Central memory CD4-positive, alpha-beta T cell (primary cell): ENCODE data around the gene PANK2.
A peak's percentile ranks its signal among the peaks of the same experiment; 100 is the strongest.
"Not testable (repeated sequence)": the region's sequence is repeated elsewhere in the genome, so short reads cannot be mapped to it uniquely, and the experiment has no call there.

Experiments
- DNase-seq: peaks from one replicate; pipeline ENCODE4 v3.0.0; 2022

The PANK2 gene

DNA sequence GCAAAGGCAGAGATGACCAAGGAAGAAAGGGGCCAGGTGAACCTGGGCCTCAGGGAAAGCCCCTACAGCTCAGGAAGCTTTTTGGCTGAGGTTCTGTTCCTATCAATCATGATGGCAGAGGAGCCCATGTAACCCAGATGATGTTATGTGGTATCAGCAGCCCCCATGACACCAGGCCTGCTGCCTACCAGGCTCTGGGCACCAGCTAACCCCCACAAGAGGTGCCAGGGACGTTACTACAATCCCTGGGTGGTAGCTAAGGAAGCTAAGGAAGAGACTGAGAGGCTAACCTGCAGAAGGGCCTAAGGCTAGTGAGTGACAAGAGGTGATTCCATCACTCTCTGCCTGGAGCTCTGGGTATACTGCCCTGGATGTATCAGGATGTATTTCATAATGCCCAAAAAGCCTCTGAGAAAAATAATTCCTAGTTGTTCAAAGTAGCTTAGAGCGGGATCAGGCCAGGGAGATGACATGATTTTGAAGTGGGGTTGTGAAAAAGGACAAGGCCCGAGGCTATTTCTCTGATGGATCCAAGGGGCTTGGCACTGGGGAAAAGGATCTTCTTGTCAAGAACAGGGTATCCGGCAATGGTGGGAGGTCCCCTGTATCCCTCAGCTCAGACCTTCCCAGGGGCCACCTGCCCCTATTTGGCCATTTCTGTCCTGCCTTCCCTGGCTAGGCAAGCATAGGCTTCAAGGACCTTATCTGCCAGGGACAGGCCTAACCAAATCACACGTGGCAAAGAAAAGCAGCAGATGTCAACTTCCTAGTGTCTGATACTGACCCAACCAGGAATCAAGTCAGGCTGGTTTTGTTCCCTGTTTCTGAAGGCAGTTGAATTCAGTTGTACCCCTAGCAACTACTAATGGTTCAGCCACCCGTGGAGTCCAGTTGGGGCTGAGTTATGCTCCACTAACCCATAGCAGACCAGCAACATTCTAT is 41.3 kb downstream of the PANK2 start:
- no peak for DNase-seq

DNA sequence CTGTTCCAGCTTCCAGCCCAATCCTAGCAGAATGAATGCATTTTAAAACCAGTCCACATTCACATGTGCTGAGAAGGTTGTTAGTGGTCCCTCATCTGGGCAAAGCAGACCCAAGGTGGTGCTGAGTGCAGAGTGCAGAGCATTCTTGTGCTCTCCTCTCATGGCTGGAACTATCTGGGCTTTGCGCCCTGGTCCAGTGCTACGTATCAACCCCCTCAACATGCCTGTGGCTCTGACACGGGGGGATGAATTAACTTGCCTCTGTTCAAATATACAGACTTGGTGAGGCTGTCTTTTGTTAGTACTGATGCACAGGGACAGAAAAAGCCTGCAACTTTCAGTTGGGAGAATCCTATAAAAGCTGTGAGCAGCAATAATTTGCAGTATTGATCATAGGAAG is 42.5 kb downstream of the PANK2 start:
- DNase-seq, result no peak

DNA sequence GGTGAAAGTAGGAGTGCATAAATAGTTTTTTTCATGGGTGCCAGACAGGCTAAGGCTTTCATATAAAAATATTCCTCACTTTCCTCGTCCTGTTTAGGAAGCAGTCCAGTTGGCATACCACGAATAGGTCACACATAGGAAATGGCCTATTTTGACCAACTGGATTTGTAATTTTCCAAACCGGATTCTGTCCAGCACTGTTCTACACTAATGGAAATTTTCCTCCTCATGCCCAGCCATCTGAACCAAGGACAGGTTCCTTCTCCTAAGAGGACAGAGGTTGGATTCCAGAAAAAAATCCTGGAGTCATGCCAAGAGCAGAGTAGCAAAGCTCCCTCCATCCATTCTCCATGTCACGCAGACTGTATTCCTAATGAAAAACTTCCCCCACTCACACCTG is 43.1 kb downstream of the PANK2 start:
- no peak for DNase-seq

DNA sequence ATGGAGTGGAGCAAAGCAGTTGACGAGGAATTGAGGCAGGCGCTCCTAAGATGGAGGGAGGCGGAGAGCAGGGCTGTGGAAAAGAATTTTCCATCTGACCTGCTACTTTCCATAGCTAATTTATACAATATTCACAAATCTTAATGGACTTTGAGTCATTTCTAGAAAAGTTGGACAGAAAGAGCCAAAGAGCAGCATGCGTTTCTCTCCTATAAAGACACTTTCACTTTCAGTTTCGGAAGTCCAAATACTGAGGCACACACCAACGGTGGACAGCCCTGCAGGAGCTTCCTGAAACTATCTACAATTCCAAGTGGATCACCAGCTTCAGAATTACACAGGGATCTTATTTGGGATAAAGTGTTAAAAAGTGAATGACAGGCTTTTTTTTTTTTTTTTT is 43.5 kb downstream of the PANK2 start:
- DNase-seq, result peak; percentile 12

DNA sequence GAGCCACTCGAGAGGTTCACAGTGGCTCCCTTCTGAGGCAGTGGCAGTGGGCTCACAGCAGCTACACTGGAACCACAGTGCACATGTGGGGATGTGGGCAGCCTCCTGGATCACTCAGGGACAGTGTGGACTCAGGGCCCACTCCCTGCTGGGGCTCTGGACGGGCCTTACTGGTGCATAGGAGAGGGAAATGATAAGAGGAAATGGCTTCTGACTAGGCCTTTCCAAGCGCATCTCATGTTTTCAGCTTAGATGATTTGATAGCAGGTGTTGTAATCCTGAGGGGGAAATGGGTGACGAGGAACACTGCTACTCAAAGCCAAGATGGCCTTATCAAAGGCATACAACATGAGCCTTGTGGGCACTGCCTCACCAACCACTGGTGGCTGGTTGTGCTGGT is 44.0 kb downstream of the PANK2 start:
- DNase-seq, result no peak

DNA sequence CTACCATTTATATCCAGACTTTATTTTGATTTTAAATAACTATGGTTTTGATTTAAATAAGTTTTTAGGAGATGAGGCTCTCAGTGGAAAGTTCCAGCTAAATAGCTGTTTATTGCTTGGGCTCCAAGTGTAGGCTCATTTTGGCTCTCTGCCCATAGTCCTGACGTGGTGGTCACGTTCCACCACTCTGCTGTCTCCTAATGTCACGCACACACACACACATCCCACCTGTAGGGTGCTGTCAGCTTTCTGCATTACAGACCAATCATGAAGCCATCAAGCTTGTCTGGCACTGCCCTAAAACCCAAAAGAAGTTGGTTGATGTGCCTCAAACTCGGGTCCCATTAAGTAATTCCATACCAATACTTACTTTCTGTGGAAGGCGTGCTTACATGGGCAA is 45.4 kb downstream of the PANK2 start:
- DNase-seq, result no peak

DNA sequence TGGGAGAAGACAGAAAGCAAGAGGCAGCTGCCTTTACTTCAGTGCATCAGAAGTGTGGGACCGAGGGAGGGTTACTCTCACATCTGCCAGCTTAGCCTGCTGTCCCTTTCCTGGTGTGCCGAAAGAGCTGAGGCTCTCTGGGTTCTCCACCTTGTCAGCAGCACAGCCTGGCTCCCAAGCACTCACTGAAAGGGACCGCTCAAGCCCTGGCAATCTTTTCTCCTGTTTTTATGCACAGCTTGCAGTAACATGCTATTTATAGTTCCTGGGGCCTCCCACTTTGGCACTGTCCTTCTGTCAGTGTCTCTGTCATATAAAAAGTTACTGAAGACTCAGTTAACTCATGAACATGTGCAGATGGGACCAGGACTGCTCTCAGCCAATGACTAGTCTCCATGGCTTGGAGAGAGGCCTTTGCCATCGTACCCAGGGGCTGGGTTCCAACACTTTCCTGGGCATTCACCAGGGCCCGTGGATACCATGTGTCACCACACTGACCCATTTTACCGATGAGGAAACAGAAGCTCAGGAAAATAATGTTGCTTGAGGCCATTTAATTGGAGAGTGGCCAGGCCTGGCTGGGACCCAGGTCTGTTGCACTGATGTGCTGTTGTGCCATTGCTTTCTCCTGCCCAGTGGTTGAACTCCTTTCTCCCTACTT is 46.2 kb downstream of the PANK2 start:
- no peak for DNase-seq

DNA sequence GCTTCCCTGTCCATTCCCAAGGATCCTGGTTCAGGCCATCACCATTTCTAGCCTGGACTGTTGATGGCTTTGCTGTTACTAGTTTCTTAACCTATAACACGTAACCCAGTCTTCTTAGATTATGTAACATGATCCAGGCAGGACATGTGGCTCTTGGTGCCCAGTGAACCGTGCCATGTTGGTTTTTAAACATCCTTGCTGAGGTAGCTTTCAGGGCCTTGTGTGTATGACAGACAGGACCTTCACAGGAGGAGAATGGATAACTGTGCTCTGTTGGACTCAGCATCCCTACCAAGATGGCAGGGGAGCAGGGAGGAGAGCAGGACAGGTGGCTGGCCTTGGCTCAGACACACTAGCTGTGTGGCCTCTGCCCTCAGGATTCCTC is 46.8 kb downstream of the PANK2 start:
- no peak for DNase-seq

DNA sequence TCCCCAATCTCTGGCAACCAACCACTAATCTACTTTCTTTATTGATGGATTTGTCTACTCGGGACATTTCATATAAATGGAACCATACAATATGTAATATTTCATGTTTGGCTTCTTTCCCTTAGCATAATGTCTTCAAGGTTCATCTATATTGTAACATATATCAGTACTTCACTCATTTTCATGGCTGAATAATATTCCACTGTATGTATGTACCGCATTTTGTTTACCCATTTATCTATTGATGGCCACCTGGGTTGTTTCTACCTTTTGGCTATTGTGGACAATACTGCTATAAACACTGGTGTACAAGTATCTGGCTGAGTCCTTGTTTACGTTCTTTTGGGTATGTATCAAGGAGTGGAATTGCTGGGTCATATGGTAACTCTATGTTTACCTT is 48.4 kb downstream of the PANK2 start:
- no peak for DNase-seq

DNA sequence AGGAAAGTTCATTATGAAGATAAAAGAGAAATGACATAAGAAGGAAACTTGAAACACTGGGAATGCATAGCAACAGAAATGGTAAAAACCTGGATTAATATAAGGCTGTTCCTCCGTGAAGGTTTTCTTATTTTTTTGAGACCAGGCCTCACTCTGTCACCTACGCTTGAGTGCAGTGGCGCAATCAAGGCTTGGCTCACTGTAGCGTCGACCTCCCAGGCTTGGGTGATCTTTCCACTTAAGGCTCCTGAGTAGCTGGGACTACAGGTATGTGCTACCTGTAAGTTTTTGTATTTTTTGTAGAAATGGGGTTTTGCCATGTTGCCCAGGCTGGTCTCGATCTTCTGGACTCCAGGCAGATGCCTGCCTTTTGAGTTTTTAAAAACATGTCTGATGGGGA is 51.7 kb downstream of the PANK2 start:
- no peak for DNase-seq

DNA sequence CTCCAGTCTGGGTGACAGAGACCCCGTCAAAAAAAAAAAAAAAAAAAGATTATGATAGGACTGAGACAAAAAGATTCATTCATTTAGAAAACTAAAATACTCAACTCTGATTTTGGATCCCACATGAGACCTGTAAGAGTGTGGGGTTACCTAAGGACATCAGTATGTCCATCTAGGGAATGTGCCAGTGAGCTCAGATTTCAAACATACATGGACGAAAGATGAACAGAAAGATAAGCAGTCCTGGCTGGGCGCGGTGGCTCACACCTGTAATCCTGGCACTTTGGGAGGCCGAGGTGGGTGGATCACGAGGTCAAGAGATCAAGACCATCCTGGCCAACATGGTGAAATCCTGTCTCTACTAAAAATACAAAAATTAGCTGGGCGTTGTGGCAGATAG is 57.5 kb downstream of the PANK2 start:
- DNase-seq, result not testable (repeated sequence)

DNA sequence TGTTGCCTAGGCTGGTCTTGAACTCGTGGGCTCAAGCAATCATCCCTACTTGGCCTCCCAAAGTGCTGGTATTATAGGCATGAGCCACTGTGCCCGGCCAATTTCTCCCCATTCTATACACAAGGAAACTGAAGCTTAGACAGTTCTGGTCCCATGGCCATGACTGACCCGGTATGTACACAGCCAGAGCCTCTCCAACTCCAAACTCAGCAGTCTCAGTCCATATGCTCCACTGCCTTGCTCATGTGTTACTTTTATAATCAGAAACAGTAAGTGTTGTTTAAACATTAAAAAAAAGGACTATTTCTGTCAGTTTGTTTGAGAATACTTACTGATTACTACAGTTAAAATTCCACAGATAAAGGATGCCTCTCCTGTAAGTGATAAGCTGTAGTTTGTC is 75.5 kb downstream of the PANK2 start:
- no peak for DNase-seq

DNA sequence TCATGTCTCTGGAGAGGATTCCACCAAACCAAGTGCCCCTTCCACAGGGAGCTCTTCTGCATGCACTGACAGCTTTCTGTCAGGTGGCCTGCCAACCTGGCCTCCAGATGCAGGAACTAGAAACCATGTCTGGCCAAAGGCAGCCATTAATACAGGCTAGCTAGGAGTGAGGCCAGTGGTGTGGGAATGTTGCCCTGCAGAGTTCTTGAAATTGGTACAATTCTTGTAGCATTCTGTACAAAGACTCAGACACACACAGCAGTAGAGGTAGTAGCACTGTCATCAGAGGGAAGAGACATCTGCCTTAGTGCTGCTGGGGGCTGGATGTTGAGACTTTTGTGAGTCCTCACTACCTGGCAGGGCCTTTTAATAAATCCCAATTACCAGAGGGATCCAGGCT is 77.4 kb downstream of the PANK2 start:
- DNase-seq, result no peak

DNA sequence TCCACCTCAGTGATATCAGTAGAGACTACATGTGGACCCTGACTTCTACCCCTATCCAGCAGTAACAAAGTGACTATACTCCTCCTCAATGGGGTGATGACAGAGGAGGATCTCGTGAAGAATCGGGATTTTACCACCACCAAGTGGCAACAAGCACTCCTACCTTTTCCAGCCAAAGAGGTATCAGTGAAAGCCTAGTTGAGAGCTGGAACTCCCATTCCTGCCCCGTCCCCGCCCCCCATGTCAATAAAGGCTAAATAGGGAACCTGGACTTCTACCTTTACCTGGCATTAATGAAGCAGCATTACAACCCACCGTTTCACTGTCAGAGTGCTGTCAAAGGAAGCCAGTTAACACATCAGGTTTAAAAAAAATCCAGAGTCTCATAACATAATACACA is 80.8 kb downstream of the PANK2 start:
- no peak for DNase-seq

DNA sequence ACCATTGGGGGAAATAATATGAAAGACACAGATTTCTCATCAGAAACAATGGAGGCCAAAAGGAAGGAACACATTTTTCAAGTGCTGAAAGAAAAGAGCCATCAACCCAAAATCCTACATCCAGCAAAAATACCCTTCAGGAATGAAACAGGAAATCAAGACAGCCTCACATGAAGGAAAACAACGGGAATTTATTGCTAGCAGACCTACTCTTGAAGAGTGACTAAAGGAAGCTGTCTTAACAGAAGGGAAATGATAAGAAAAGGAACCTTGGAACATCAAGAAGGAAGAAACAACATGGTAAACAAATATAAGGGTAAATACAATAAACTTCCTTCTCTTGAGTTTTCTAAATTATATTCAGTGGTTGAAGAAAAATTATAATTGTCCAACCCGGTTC is 82.0 kb downstream of the PANK2 start:
- DNase-seq, result no peak

DNA sequence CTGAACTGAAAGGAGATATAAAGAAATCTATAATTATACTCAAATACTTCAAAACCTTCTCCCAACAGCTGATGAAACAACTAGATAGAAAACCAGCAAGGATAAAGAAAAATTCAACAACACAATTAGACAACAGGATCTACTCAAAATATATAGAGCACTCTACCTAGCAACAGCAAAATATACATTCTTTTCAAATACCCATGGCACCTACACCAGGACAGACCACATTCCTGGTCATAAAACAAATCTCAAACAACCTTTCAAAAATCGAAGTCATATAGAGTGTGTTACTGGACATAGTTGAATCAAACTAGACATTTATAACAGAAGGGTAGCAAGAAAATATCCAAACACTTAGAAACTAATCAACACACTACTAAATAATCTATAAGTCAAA is 83.0 kb downstream of the PANK2 start:
- DNase-seq, result no peak

DNA sequence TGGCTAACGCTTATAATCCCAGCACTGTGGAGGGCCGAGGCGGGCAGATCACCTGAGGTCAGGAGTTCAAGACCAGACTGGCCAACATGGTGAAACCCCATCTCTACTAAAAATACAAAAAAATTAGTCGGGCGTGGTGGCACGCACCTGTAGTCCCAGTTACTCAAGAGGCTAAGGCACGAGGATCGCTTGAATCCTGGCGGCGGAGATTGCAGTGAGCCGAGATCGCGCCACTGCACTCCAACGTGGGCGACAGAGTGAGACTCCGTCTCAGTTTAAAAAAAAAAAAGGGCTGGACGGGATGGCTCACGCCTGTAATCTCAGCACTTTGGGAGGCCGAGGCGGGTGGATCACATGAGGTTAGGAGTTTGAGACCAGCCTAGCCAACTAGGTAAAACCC is 83.4 kb downstream of the PANK2 start:
- DNase-seq, result not testable (repeated sequence)

DNA sequence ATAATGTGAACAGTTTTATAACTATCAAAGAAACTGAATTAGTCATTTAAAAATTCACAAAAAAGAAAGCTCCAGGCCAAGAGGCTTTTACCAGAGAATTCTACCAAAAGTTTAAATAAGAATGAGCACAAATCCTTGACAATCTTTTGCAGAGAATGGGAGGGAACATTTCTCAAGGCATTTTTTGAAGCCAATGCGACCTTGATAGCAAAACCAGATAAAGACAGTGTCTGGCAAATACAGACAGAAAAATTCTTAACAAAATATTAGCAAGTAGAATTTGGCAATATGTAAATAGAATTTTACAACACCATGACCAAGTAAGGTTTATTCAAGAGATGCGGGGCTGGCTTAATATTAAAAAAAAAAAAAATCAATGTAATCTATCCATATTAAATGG is 84.5 kb downstream of the PANK2 start:
- no peak for DNase-seq

DNA sequence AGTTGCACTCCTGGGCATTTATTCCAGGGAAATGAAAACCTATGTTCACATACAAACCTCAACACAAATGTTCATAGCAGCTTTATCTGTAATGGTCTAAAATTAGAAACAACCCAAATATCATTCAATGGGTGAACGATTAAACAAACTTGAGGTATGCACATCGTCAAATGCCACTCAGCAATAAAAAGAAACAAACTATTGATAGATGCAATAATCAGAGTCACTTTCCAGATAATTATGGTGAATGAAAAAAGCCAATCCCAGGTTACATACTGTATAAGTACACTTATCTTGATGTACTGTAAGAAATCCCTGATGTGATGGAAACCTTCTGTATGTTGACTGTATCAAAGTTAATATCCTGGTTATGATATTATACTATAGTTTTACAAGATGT is 87.3 kb downstream of the PANK2 start:
- no peak for DNase-seq
